Endothelial cell of umbilical vein (primary cell): ENCODE measurements around the gene ANKS1A. TPM values are rescaled to one million over a fixed set of nuclear protein-coding genes. Genes with fewer than 3 reads are reported as not detected.

Source experiments
- BruUV-seq: library from RNA; stranded (reverse); fragments of 400-500 nt; replicated peaks from 2 replicates; lab custom pipeline; 2021; lab: Mats Ljungman, UMichigan
- CTCF ChIA-PET: fragments of 300-600, 350-600 bp; sonication (Branson Sonifier 250); formaldehyde crosslinking; loops from one replicate; lab custom pipeline; 2021; ENCODE audit warnings: antibody characterized with exemption, inconsistent platforms; lab: Charles Lee
- POLR2A ChIA-PET: fragments of 300-600, 350-600 bp; sonication (Branson Sonifier 250); formaldehyde crosslinking; loops from one replicate; lab custom pipeline; 2021; ENCODE audit warnings: antibody characterized with exemption, inconsistent platforms; lab: Charles Lee
- DNase-seq: peaks from one replicate; pipeline ENCODE4 v3.0.0-alpha.2; 2011; ENCODE audit warnings: low read depth, low spot score
- FAIRE-seq: peaks from 2 replicates; lab custom pipeline; 2011; peaks lifted over from hg19 to GRCh38; lab: Jason Lieb, UNC
- H2AFZ ChIP-seq: 2 replicates; pipeline ENCODE4 v1.6.0; 2012; ENCODE audit warnings: low read depth, low read length, control low read depth, inconsistent platforms
- H3K27ac ChIP-seq: 2 replicates; pipeline ENCODE4 v1.5.1; 2011; ENCODE audit warnings: low read depth, mild to moderate bottlenecking, control low read depth, low read length, moderate library complexity; ENCODE audit not compliant: insufficient read depth
- H3K27me3 ChIP-seq, 2 experiments: 2 replicates each; pipeline versions ENCODE4 v1.6.0 to v1.6.1; 2011; ENCODE audit warnings: low read length in 2 of 2, mixed read lengths in 1 of 2; ENCODE audit not compliant: control insufficient read depth in 2 of 2, insufficient read depth in 2 of 2
- H3K36me3 ChIP-seq, 2 experiments: 2 replicates in 1 of 2; 3 replicates in 1 of 2; pipeline ENCODE4 v1.5.1; 2011; ENCODE audit warnings: low read length in 2 of 2, mild to moderate bottlenecking in 1 of 2, moderate library complexity in 1 of 2; ENCODE audit not compliant: control insufficient read depth in 2 of 2, insufficient read depth in 2 of 2; ENCODE audit errors: extremely low read depth in 1 of 2
- H3K4me1 ChIP-seq: 3 replicates; pipeline ENCODE4 v1.5.1; 2011; ENCODE audit warnings: mild to moderate bottlenecking, low read length; ENCODE audit not compliant: control insufficient read depth, insufficient read depth; ENCODE audit errors: extremely low read depth
- H3K4me2 ChIP-seq: 2 replicates; pipeline ENCODE4 v1.6.1; 2011; ENCODE audit warnings: low read length, control low read depth, mixed read lengths; ENCODE audit not compliant: insufficient read depth
- H3K4me3 ChIP-seq, 3 experiments: fragments of 200-600 bp in 1 of 3; sonication (generic), shearing (Covaris generic) in 1 of 3; replicated peaks in 1 of 3; 2 replicates each; pipeline ENCODE4 v1.5.1; 2011 to 2016; ENCODE audit warnings: control low read depth in 3 of 3, low read length in 3 of 3, mild to moderate bottlenecking in 2 of 3, inconsistent platforms in 1 of 3, low read depth in 1 of 3, moderate library complexity in 1 of 3; ENCODE audit not compliant: insufficient read depth in 1 of 3
- H3K79me2 ChIP-seq: 2 replicates; pipeline ENCODE4 v1.6.0; 2012; ENCODE audit warnings: low read length, inconsistent platforms; ENCODE audit not compliant: control insufficient read depth, insufficient read depth
- H3K9ac ChIP-seq: replicated peaks from 2 replicates; pipeline ENCODE3; 2011; ENCODE audit warnings: low read length, control low read depth; ENCODE audit not compliant: insufficient read depth; ENCODE audit errors: extremely low read depth
- H3K9me1 ChIP-seq: replicated peaks from 3 replicates; pipeline ENCODE4 v1.6.0; 2011; ENCODE audit warnings: mild to moderate bottlenecking, low read length; ENCODE audit not compliant: control insufficient read depth, insufficient read depth; ENCODE audit errors: extremely low read depth
- H3K9me3 ChIP-seq: replicated peaks from 2 replicates; pipeline ENCODE4 v1.5.1; 2012; ENCODE audit warnings: low read length, inconsistent platforms; ENCODE audit not compliant: control insufficient read depth, insufficient read depth
- H4K20me1 ChIP-seq: replicated peaks from 2 replicates; pipeline ENCODE3; 2011; ENCODE audit warnings: mild to moderate bottlenecking, low read length; ENCODE audit not compliant: control insufficient read depth, insufficient read depth; ENCODE audit errors: extremely low read depth
- CTCF ChIP-seq, 2 donors: IDR thresholded peaks; 1 replicate in 1 of 2; 2 replicates in 1 of 2; pipeline ENCODE4 v1.5.1; 2011; ENCODE audit warnings: low read length in 2 of 2, mild to moderate bottlenecking in 2 of 2, moderate library complexity in 2 of 2, control low read depth in 1 of 2, inconsistent platforms in 1 of 2, low read depth in 1 of 2; ENCODE audit not compliant: insufficient read depth in 1 of 2; ENCODE audit errors: extremely low read depth in 1 of 2
- FOS ChIP-seq: IDR thresholded peaks from 2 replicates; pipeline ENCODE4 v1.6.1; 2011; ENCODE audit warnings: mild to moderate bottlenecking, low read length, moderate library complexity, borderline replicate concordance; ENCODE audit not compliant: insufficient read depth
- GATA2 ChIP-seq: IDR thresholded peaks from 2 replicates; pipeline ENCODE4 v1.7.0; 2011; ENCODE audit warnings: low read depth, mild to moderate bottlenecking, moderate library complexity, mixed read lengths, low read length; ENCODE audit not compliant: insufficient read length, insufficient read depth
- JUN ChIP-seq: IDR thresholded peaks from 2 replicates; pipeline ENCODE4 v1.6.1; 2011; ENCODE audit warnings: borderline replicate concordance, low read depth; ENCODE audit not compliant: insufficient read length, insufficient read depth
- POLR2A ChIP-seq: IDR thresholded peaks from 2 replicates; pipeline ENCODE4 v1.6.1; 2012; ENCODE audit warnings: low read depth, mild to moderate bottlenecking, control low read depth, low read length
- POLR2AphosphoS5 ChIP-seq: IDR thresholded peaks from 2 replicates; pipeline ENCODE4 v1.6.1; 2012; ENCODE audit warnings: low read depth, mild to moderate bottlenecking, control low read depth, low read length, moderate library complexity; ENCODE audit not compliant: insufficient read depth
- dilution Hi-C: fragments of 300-500 bp; cut with MboI; formaldehyde crosslinking; loops from one replicate; pipeline ENCODE4 v1.15.0; 2019; ENCODE audit warnings: low sequenced_read_pairs; ENCODE audit not compliant: extremely low pct_ligation_motif_present
- intact Hi-C: fragments of 100-400 bp; cut with micrococcal nuclease; formaldehyde crosslinking; loops from one replicate; pipeline ENCODE4 v1.10.0; 2022
- polyA plus RNA-seq, 4 experiments: library from polyadenylated mRNA; depleted of rRNA in 3 of 4; stranded (reverse) in 3 of 4; unstranded in 1 of 4; fragments of >200 nt; gene quantifications; 2 replicates each; pipeline versions ENCODE4 v1.2.1 to v1.2.3, GENCODE V29; 2011 to 2012; ENCODE audit warnings: missing spikeins in 1 of 4
- total RNA-seq: library from RNA; stranded (reverse); gene quantifications from 2 replicates; pipeline ENCODE4 v1.2.3, GENCODE V29; 2021

ANKS1A gene
- total and polyA plus RNA-seq, 2 donors (not counting 3 experiments of a cell fraction or from before 2014, with no cell fraction given) = 8.9 to 26.1 TPM

GRCh38 chr6:34901930-34902329 is 12.9 kb downstream of the ANKS1A start:
- no TSS peak for BruUV-seq
- no peaks in the 10 kb centered on the region for H3K9me1 ChIP-seq
- POLR2A ChIA-PET = no interaction called here
- TF ChIP-seq CTCF (IDR thresholded peaks at IDR 0.05; ENCODE audit: extremely low read depth in 1 of 2, insufficient read depth in 1 of 2, low read depth in 1 of 2, low read length in 2 of 2) (no peak), POLR2A (no peak), POLR2AphosphoS5 (no peak), JUN (no peak), FOS (no peak), GATA2 (no peak)
- no peaks in the 10 kb centered on the region for H3K4me1 ChIP-seq
- no peak overlapping the region for H3K4me3 ChIP-seq
- H3K4me2 ChIP-seq = no peak overlapping the region
- FAIRE-seq = no peak
- dilution Hi-C loops = no loop called here
- no peak overlapping the region for H3K9ac ChIP-seq
- CTCF ChIA-PET = interaction anchor here (1.3 kb wide), 1 partner anchor 10 kb away, joined by 4 read pairs; no protein-coding TSS in a partner anchor
- H3K36me3 ChIP-seq = no peaks in the 10 kb centered on the region
- H3K27me3 ChIP-seq = no peaks in the 10 kb centered on the region
- intact Hi-C loops = no loop called here
- no peaks in the 10 kb centered on the region for H4K20me1 ChIP-seq
- no peak overlapping the region for H3K27ac ChIP-seq
- H3K9me3 ChIP-seq = no peaks in the 10 kb centered on the region
- DNase-seq = no peak
- no peak overlapping the region for H2AFZ ChIP-seq
- peaks cover 3% of the 10 kb centered on the region for H3K79me2 ChIP-seq
